ENCODE results near the gene PROX2. TPM values are rescaled to one million over a fixed set of nuclear protein-coding genes. Genes with fewer than 3 reads are reported as not detected.

PROX2 gene
- total RNA-seq, 4 donors from 2014 or later, result not detected

DNA sequence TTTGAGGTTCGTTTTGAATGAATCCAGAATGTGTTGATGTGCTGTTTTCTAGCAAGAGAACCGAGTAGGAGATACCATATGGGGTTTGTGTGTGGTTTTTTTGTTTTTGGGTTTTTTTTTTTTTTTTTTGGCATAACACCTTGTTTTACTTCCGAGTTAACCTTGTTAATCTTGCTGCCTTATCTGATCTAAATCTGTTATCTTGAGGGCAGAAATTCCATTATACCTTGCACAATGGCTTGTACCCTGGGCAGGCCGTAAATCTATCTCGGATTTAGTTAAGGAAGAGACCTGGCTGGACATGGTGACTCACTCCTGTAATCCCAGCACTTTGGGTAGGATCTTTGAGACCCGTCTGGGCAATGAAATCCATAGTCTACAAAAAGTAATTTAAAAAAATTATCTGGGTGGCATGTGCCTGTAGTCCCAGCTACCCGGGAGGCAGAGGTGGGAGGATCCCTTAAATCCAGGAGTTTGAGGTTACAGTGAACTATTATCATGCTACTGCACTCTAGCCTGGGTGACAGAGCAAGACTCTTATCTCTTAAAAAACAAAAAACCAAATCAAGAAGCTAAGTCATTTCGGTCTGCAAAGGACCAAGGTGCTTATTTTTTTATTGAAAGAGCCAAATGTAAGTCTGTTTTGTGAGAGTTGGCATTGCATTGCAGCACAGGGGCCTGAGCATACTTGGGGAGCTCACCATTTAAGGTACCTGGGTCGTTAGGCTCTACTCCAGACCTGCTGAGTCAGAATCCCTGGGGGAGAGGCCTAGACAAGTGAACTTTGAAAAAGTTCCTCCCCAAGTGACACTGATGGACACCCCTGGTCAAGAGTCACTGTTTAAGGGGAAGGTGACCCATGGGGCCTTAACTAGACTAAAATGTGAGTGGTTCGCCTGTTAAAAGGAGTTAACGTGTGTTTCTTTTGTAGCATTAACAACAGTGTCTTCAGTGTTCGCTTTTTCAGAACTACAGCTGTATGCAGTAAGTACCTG is 12.5 kb upstream of the PROX2 start:
- H3K27me3 ChIP-seq, result no peaks in the 10 kb centered on the region
- no peak overlapping the region for H3K4me3 ChIP-seq
- peak overlapping the region in 1 of 4 donors; percentile 38 for H3K27ac ChIP-seq
- H3K36me3 ChIP-seq, result peaks cover 0 to 58% (median 0%) of the 10 kb centered on the region in 3 donors
- no peaks in the 10 kb centered on the region for H3K9me3 ChIP-seq
- no peak for TF ChIP-seq POLR2A (IDR thresholded peaks at IDR 0.05)
- TF ChIP-seq, protein P1, sequence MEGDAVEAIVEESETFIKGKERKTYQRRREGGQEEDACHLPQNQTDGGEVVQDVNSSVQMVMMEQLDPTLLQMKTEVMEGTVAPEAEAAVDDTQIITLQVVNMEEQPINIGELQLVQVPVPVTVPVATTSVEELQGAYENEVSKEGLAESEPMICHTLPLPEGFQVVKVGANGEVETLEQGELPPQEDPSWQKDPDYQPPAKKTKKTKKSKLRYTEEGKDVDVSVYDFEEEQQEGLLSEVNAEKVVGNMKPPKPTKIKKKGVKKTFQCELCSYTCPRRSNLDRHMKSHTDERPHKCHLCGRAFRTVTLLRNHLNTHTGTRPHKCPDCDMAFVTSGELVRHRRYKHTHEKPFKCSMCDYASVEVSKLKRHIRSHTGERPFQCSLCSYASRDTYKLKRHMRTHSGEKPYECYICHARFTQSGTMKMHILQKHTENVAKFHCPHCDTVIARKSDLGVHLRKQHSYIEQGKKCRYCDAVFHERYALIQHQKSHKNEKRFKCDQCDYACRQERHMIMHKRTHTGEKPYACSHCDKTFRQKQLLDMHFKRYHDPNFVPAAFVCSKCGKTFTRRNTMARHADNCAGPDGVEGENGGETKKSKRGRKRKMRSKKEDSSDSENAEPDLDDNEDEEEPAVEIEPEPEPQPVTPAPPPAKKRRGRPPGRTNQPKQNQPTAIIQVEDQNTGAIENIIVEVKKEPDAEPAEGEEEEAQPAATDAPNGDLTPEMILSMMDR (IDR thresholded peaks at IDR 0.05), result no peak
- no peak for DNase-seq
- peaks cover 0 to 54% (median 2%) of the 10 kb centered on the region in 4 donors for H3K4me1 ChIP-seq

DNA sequence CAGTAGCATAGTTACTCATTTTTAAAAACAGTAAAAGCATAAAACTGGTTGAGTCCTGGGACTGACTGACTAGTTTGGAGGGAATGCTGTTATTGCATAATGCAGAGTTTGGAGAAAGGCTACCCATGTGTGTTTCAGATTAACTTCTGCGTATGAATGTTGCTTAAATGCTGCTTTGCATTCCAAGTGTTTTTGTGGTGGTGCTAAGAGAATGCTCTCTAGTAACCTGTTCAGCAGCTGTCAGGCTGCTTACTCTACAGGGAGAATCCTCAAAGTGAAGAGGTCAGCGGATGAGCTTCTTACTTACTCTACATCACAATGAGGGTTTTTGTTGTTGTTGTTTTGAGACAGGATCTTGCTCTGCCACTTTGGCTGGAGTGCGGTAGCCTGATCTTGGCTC is 10.1 kb upstream of the PROX2 start:
- no peak for TF ChIP-seq POLR2A (IDR thresholded peaks at IDR 0.05)
- TF ChIP-seq, protein P1 (IDR thresholded peaks at IDR 0.05), result no peak
- no peaks in the 10 kb centered on the region for H3K9me3 ChIP-seq
- no peak overlapping the region for H3K4me3 ChIP-seq
- H3K4me1 ChIP-seq, result peaks cover under 1 to 62% (median 9%) of the 10 kb centered on the region in 4 donors
- H3K27me3 ChIP-seq, result no peaks in the 10 kb centered on the region
- no peak for DNase-seq
- H3K36me3 ChIP-seq, result peaks cover 0 to 34% (median 0%) of the 10 kb centered on the region in 3 donors
- H3K27ac ChIP-seq, result peak overlapping the region in 2 of 4 donors; percentile 16 to 43

DNA sequence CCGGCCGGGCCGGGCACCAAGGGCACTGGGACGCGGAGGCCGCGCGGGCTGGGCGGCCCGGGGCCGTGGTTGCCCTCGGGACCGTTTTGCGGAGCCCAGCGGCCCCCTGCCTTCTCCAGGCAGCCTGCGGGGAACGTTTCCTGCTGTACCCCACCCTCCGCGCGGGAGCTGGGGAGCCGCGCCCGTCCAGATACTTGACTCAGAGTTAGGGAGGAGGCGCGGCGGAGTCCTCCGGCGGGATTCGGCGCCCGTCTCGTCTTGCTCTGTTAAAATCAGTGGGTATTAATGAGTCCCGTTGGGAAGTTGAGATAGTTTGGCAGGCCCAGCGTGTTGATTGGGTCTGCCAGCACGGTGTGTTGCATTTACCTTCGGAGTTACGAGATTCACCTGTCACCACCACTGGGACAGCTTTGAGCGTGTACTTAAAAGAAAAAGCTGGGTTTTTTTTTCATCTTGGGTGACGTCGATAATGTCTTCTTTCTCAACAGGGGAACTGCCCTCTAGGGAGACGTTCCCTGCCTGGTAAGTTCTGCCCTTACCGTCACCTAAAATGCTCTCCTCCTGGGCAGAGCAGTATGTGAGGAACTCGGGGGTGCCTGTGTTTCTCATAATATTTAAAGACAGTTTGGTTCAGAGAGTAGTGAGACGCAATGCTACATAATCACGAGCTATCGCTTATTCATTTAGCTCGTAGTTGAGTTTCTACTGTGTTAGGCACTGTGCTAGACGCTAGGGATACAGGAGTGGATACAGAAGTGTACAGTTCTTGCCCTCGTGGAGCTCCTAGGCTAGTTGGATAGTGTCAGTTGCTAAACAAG is 6.4 kb upstream of the PROX2 start:
- Histone ChIP-seq H3K9me3 (no peaks in the 10 kb centered on the region), H3K36me3 (peaks cover 0 to 15% (median 0%) of the 10 kb centered on the region in 3 donors), H3K4me3 (peak overlapping the region; percentile 81 to 99 (median 96)), H3K4me1 (peaks cover 3 to 65% (median 13%) of the 10 kb centered on the region in 4 donors), H3K27ac (peak overlapping the region; percentile 95 to 99 (median 98)), H3K27me3 (no peaks in the 10 kb centered on the region)
- peak; percentile 47 to 76 (median 74) for DNase-seq
- TF ChIP-seq, protein P1 (IDR thresholded peaks at IDR 0.05), result no peak
- TF ChIP-seq POLR2A (IDR thresholded peaks at IDR 0.05), result no peak

DNA sequence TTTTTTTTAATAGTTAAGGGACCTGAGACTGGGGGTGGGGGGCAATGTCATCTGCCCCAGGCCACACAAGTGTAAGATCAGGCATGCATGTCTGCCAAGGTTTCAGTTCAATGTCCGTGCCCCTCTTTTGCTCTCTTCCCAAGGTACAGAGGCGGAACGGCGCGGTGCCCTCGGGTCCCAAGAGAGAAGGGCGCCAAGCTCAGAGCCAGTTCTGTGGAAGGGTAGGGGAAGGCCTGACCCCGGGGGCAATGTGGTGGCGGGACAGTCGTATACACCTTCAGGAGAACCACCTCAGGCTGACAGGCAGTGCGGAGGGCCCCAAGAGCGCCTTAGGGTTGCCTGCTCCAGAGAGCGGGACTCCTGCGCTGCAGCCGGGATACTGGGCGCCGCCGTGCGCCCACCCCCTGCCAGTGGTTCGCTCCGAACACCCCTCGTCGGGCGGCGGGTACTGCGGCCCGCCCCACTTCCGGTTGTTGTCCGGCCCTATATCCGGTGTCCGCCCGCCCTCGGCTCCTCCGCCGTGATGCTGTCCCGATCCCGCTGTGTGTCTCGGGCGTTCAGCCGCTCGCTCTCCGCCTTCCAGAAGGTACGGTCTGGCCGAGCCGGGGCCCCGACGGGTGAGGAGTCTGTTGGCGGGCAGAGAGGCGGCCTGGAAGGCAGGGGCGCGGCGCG is 5.6 kb upstream of the PROX2 start, which contains the start of gene DLST:
Gene DLST, plus strand, starts transcription at position 486 of the 672 bp plus-strand sequence. Its CDS starts 38 bp downstream, at position 524.
- Histone ChIP-seq H3K27ac (peak within 1 kb of the TSS; percentile 95 to 99 (median 98)), H3K9me3 (no peaks in the 10 kb centered on the region), H3K4me1 (peaks cover 3 to 59% (median 13%) of the 10 kb centered on the region in 4 donors), H3K4me3 (peak within 1 kb of the TSS; percentile 81 to 99 (median 96)), H3K27me3 (no peaks in the 10 kb centered on the region), H3K36me3 (peaks cover 0 to 13% (median 0%) of the 10 kb centered on the region in 3 donors)
- TF ChIP-seq, protein P1 (IDR thresholded peaks at IDR 0.05), result no peak
- TF ChIP-seq POLR2A (IDR thresholded peaks at IDR 0.05), result peak; percentile 79 to 85
- peak; percentile 83 to 93 (median 92) for DNase-seq
